Hypothalamus (tissue), 51 donors: ENCODE measurements around the gene FABP6.
"Not testable (repeated sequence)": the region's sequence is repeated elsewhere in the genome, so short reads cannot be mapped to it uniquely, and the experiment has no call there.

ENCODE experiments used
- DNase-seq, 51 donors: peaks; one replicate each; lab custom pipeline; 2025; lab: John Stamatoyannopoulos, UW

The FABP6 gene

GRCh38 chr5:160229190-160229742 is at the start of gene FABP6:
Gene FABP6, plus strand, starts transcription at chr5:160229506. Its CDS starts 52 bp downstream, at chr5:160229558.
- DNase-seq = no peak

- no peak for DNase-seq
These were observed 48.4 kb upstream of the FABP6 start for GRCh38 chr5:160180931-160181330.

- no peak for DNase-seq
These were observed 47.2 kb upstream of the FABP6 start for GRCh38 chr5:160181965-160182622.

- DNase-seq = peak in 1 of 51 donors; percentile 58
These were observed 46.2 kb upstream of the FABP6 start for GRCh38 chr5:160183075-160183474.

GRCh38 chr5:160185626-160186360 is 43.5 kb upstream of the FABP6 start:
- no peak for DNase-seq

GRCh38 chr5:160186480-160186879 is 42.8 kb upstream of the FABP6 start:
- no peak for DNase-seq

GRCh38 chr5:160187091-160187490 is 42.2 kb upstream of the FABP6 start:
- DNase-seq = no peak

GRCh38 chr5:160188141-160189015 is 40.9 kb upstream of the FABP6 start:
- DNase-seq = peak in 7 of 51 donors; percentile 7 to 22 (median 10)

GRCh38 chr5:160192424-160192823 is 36.9 kb upstream of the FABP6 start:
- no peak for DNase-seq

- not testable (repeated sequence) for DNase-seq
These were observed 36.2 kb upstream of the FABP6 start for GRCh38 chr5:160193076-160193475.

GRCh38 chr5:160193790-160194189 is 35.5 kb upstream of the FABP6 start:
- not testable (repeated sequence) for DNase-seq

- no peak for DNase-seq
These were observed 31.8 kb upstream of the FABP6 start for GRCh38 chr5:160197341-160198144.

- no peak for DNase-seq
These were observed 31.2 kb upstream of the FABP6 start for GRCh38 chr5:160198146-160198545.

- peak in 1 of 51 donors; percentile 68 for DNase-seq
These were observed 30.4 kb upstream of the FABP6 start for GRCh38 chr5:160198841-160199409.

- peak in 48 of 51 donors; percentile 9 to 85 (median 50) for DNase-seq
These were observed 29.8 kb upstream of the FABP6 start for GRCh38 chr5:160199410-160199911.

- no peak for DNase-seq
These were observed 22.2 kb upstream of the FABP6 start for GRCh38 chr5:160207061-160207460.

- no peak for DNase-seq
These were observed 19.4 kb upstream of the FABP6 start for GRCh38 chr5:160209917-160210316.

GRCh38 chr5:160210606-160211005 is 18.7 kb upstream of the FABP6 start:
- DNase-seq = no peak

- DNase-seq = no peak
These were observed 18.0 kb upstream of the FABP6 start for GRCh38 chr5:160211352-160211751.
